HFFc6 (cell line): ENCODE measurements around the gene PTPN13. TPM values are rescaled to one million over a fixed set of nuclear protein-coding genes. Genes with fewer than 3 reads are reported as not detected.

Experiments
- DNase-seq: peaks from one replicate; pipeline ENCODE4 v3.0.0-alpha.2; 2018
- H3K27ac Mint-ChIP-seq: 2 replicates; pipeline ENCODE4 v1.8.0; 2020; ENCODE audit warnings: mild to moderate bottlenecking, mixed read lengths
- H3K27me3 Mint-ChIP-seq: 2 replicates; pipeline ENCODE4 v1.8.0; 2021; ENCODE audit warnings: mild to moderate bottlenecking, moderate library complexity, mixed read lengths; ENCODE audit not compliant: insufficient read depth
- H3K36me3 Mint-ChIP-seq: 2 replicates; pipeline ENCODE4 v1.8.0; 2021; ENCODE audit warnings: low read depth, mixed read lengths
- H3K4me1 Mint-ChIP-seq: 2 replicates; pipeline ENCODE4 v1.8.0; 2020; ENCODE audit warnings: low read depth, mixed read lengths
- H3K4me3 Mint-ChIP-seq: 2 replicates; pipeline ENCODE4 v1.8.0; 2020; ENCODE audit warnings: mild to moderate bottlenecking, moderate library complexity, mixed read lengths
- H3K9me3 Mint-ChIP-seq: 2 replicates; pipeline ENCODE4 v1.8.0; 2020; ENCODE audit warnings: mild to moderate bottlenecking, mixed read lengths
- CTCF ChIP-seq: fragments of 200-600 bp; sonication (generic); IDR thresholded peaks from 2 replicates; pipeline ENCODE4 v1.5.0; 2021; ENCODE audit warnings: antibody characterized with exemption, mild to moderate bottlenecking
- total RNA-seq, 6 experiments: library from RNA; stranded (reverse); fragmentation: NEBNext Ultra II Directional; extraction: Animal tissue kit (Norgen Biotek cat#: 25700); gene quantifications; 2 replicates in 1 of 6; 3 replicates in 5 of 6; pipeline ENCODE4 v1.2.3, GENCODE V29; 2021

PTPN13 gene
- total RNA-seq, 6 experiments from 2014 or later: 48.2 to 65.7 (median 58.1) TPM

- Mint-ChIP-seq H3K27ac (no peak overlapping the region), H3K9me3 (no peaks in the 10 kb centered on the region), H3K4me3 (no peak overlapping the region), H3K27me3 (no peaks in the 10 kb centered on the region), H3K4me1 (no peaks in the 10 kb centered on the region), H3K36me3 (no peaks in the 10 kb centered on the region)
- TF ChIP-seq CTCF: no peak
- no peak for DNase-seq
These were observed 24.8 kb upstream of the PTPN13 start for GRCh38 chr4:86569103-86569870.

- Mint-ChIP-seq H3K9me3 (no peaks in the 10 kb centered on the region), H3K4me3 (no peak overlapping the region), H3K27me3 (no peaks in the 10 kb centered on the region), H3K36me3 (no peaks in the 10 kb centered on the region), H3K4me1 (peaks cover 6% of the 10 kb centered on the region; the same call in 1 of the 2 replicates), H3K27ac (no peak overlapping the region)
- no peak for TF ChIP-seq CTCF
- no peak for DNase-seq
These were observed 14.2 kb upstream of the PTPN13 start for GRCh38 chr4:86579941-86580340.

GRCh38 chr4:86582410-86582809, 11.7 kb upstream of the PTPN13 start:
- DNase-seq: no peak
- Mint-ChIP-seq H3K27me3 (no peaks in the 10 kb centered on the region), H3K27ac (no peak overlapping the region), H3K9me3 (no peaks in the 10 kb centered on the region), H3K4me3 (peak overlapping the region; percentile 44), H3K36me3 (no peaks in the 10 kb centered on the region), H3K4me1 (peaks cover 19% of the 10 kb centered on the region)
- TF ChIP-seq CTCF: no peak

- Mint-ChIP-seq H3K27me3 (no peaks in the 10 kb centered on the region), H3K36me3 (no peaks in the 10 kb centered on the region), H3K27ac (no peak overlapping the region), H3K4me3 (no peak overlapping the region), H3K4me1 (peaks cover 23% of the 10 kb centered on the region), H3K9me3 (no peaks in the 10 kb centered on the region)
- DNase-seq: peak; percentile 11
- TF ChIP-seq CTCF: no peak
These were observed 7.9 kb upstream of the PTPN13 start for GRCh38 chr4:86586160-86586572.

GRCh38 chr4:86586626-86587380, 7.3 kb upstream of the PTPN13 start:
- H3K27me3 Mint-ChIP-seq: no peaks in the 10 kb centered on the region
- no peak for TF ChIP-seq CTCF
- no peak overlapping the region for H3K27ac Mint-ChIP-seq
- DNase-seq: no peak
- H3K4me1 Mint-ChIP-seq: peaks cover 23% of the 10 kb centered on the region
- H3K36me3 Mint-ChIP-seq: no peaks in the 10 kb centered on the region
- H3K9me3 Mint-ChIP-seq: no peaks in the 10 kb centered on the region
- H3K4me3 Mint-ChIP-seq: no peak overlapping the region
